ENCODE measurements around the gene EHD1.
"Not testable (repeated sequence)": the region's sequence is repeated elsewhere in the genome, so short reads cannot be mapped to it uniquely, and the experiment has no call there.

The EHD1 gene

GRCh38 chr11:64823568-64824119, 54.8 kb downstream of the EHD1 start:
- no peak for DNase-seq

GRCh38 chr11:64817476-64817875, 60.9 kb downstream of the EHD1 start:
- no peak for DNase-seq

GRCh38 chr11:64815433-64815832, 63.0 kb downstream of the EHD1 start:
- not testable (repeated sequence) for DNase-seq

GRCh38 chr11:64814712-64815187, 63.7 kb downstream of the EHD1 start:
- no peak for DNase-seq

GRCh38 chr11:64813826-64814225, 64.6 kb downstream of the EHD1 start:
- DNase-seq: no peak

GRCh38 chr11:64810891-64811272, 67.5 kb downstream of the EHD1 start:
- DNase-seq: no peak

- peak; percentile 65 for DNase-seq
Observed at GRCh38 chr11:64810271-64810890, 68.0 kb downstream of the EHD1 start, which contains the start of gene MEN1. Gene MEN1 (minus strand): TSS chr11:64810551. CDS start chr11:64810109, 442 bp downstream.

GRCh38 chr11:64809781-64810241, 68.6 kb downstream of the EHD1 start:
- DNase-seq: no peak

- no peak for DNase-seq
Observed at GRCh38 chr11:64805481-64805880, 72.9 kb downstream of the EHD1 start.

GRCh38 chr11:64804346-64805210, 73.8 kb downstream of the EHD1 start:
- DNase-seq: no peak

GRCh38 chr11:64803846-64804345, 74.5 kb downstream of the EHD1 start:
- DNase-seq: no peak

GRCh38 chr11:64803158-64803845, 75.1 kb downstream of the EHD1 start, which contains the start of gene MAP4K2:
Gene MAP4K2 (minus strand): TSS chr11:64803214. CDS start chr11:64803149, 65 bp downstream.
- DNase-seq: peak; percentile 92

GRCh38 chr11:64802370-64803157, 75.9 kb downstream of the EHD1 start:
- no peak for DNase-seq

Data from activated CD4-positive, CD25-positive, alpha-beta regulatory T cell treated with anti-CD3 and anti-CD28 coated beads, Interleukin-2, amount 50 U/mL, for 72 hours (primary cell).